ENCODE measurements around the gene LYRM4. TPM values are rescaled to one million over a fixed set of nuclear protein-coding genes. Genes with fewer than 3 reads are reported as not detected.

Gene LYRM4
- total RNA-seq, 1 experiment from 2014 or later: 44.3 TPM

- H2BK5ac ChIP-seq (ENCODE audit: insufficient read length, low read length): no peak overlapping the region
- H3K4me3 Mint-ChIP-seq: no peak overlapping the region
Observed at GRCh38 chr6:5249451-5250122, 11.2 kb downstream of the LYRM4 start.

More at GRCh38 chr6:5249451-5250122, 11.2 kb downstream of the LYRM4 start:
- TF ChIP-seq CTCF (conservative IDR thresholded peaks at IDR 0.05): no peak
- Histone ChIP-seq H2BK12ac (ENCODE audit: insufficient read length, low read depth, low read length) (no peak overlapping the region), H2BK15ac (ENCODE audit: low read depth, low read length) (no peak overlapping the region), H3K79me1 (ENCODE audit: insufficient read depth, low read depth, low read length, poor library complexity, severe bottlenecking) (peaks cover 6% of the 10 kb centered on the region), H2AK5ac (ENCODE audit: insufficient read length, low read length) (no peak overlapping the region), H2AFZ (ENCODE audit: low read length) (no peak overlapping the region), H3K14ac (ENCODE audit: insufficient read depth, low read length) (no peak overlapping the region), H4K20me1 (ENCODE audit: control insufficient read depth, insufficient read depth, insufficient read length) (peaks cover 3% of the 10 kb centered on the region), H3K4me2 (ENCODE audit: insufficient read depth, insufficient read length, low read length) (no peak overlapping the region), H4K8ac (replicated peaks; ENCODE audit: insufficient read length, low read depth, low read length) (no peak overlapping the region), H3K4me1 (ENCODE audit: insufficient read depth, low read length) (no peaks in the 10 kb centered on the region), H4K91ac (ENCODE audit: insufficient read length, low read depth, low read length) (no peak overlapping the region), H3K9me3 (ENCODE audit: control insufficient read depth, low read depth, low read length) (no peaks in the 10 kb centered on the region), H2BK20ac (ENCODE audit: low read depth, low read length, poor library complexity, severe bottlenecking) (no peak overlapping the region), H3K23ac (ENCODE audit: insufficient read length, low read depth, low read length) (no peak overlapping the region), H3T11ph (ENCODE audit: low read length) (no peak overlapping the region), H3K9ac (ENCODE audit: extremely low read depth, insufficient read length, low read length) (no peak overlapping the region), H3K27ac (ENCODE audit: insufficient read length, low read depth, low read length) (no peak overlapping the region), H3K79me2 (ENCODE audit: insufficient read depth, low read length) (no peaks in the 10 kb centered on the region; the same call in 1 of the 2 replicates), H3K27me3 (ENCODE audit: insufficient read depth, low read length) (no peaks in the 10 kb centered on the region), H2BK120ac (ENCODE audit: low read depth, low read length, poor library complexity, severe bottlenecking) (no peak overlapping the region), H3K4ac (ENCODE audit: low read depth, low read length) (no peak overlapping the region), H3K18ac (ENCODE audit: insufficient read length, low read depth, low read length) (no peak overlapping the region), H4K5ac (ENCODE audit: insufficient read length, low read depth, low read length) (no peak overlapping the region), H3K23me2 (ENCODE audit: insufficient read length, low read depth, low read length, poor library complexity, severe bottlenecking) (no peaks in the 10 kb centered on the region), H3K56ac (ENCODE audit: insufficient read length, low read depth, low read length) (no peak overlapping the region)
- no peaks in the 10 kb centered on the region for H3K27me3 Mint-ChIP-seq (ENCODE audit: low read depth)
- H3K9me3 Mint-ChIP-seq: peaks cover 0 to 4% of the 10 kb centered on the region in 2 experiments; a peak in 2 of 5 replicates
- WGBS (ENCODE audit: extremely low coverage, insufficient read length, low lambda C conversion rate): no CpG with 5 or more reads among the region's 5 CpGs
- no peak overlapping the region for H3K27ac Mint-ChIP-seq
- peaks cover 3 to 5% of the 10 kb centered on the region in 2 experiments for H3K4me1 Mint-ChIP-seq
- no peak for DNase-seq
- H3K36me3 Mint-ChIP-seq (ENCODE audit: insufficient read depth in 1 of 3, low read depth in 3 of 3): peaks cover 19 to 27% (median 24%) of the 10 kb centered on the region in 3 experiments

Data from H9 (cell line).